GM18907 (cell line): Measurements from ENCODE around the gene NFATC3.
A peak's percentile ranks its signal among the peaks of the same experiment; 100 is the strongest.

Source experiments
- ATAC-seq: cut with Tn5 transposase; IDR thresholded peaks from one replicate; pipeline ENCODE4 v1.9.1; 2021; ENCODE audit warnings: mild to moderate bottlenecking, moderate library complexity; ENCODE audit not compliant: unreplicated experiment

NFATC3 gene

GRCh38 chr16:68229431-68230175 is 144.4 kb downstream of the NFATC3 start:
- ATAC-seq = no peak

- no peak for ATAC-seq
These were observed 145.0 kb downstream of the NFATC3 start for GRCh38 chr16:68230176-68230571.

GRCh38 chr16:68230956-68231355 is 145.8 kb downstream of the NFATC3 start:
- ATAC-seq = no peak

GRCh38 chr16:68231384-68232136 is 146.4 kb downstream of the NFATC3 start:
- ATAC-seq = no peak

- no peak for ATAC-seq
These were observed 147.2 kb downstream of the NFATC3 start for GRCh38 chr16:68232335-68232734.

- no peak for ATAC-seq
These were observed 148.1 kb downstream of the NFATC3 start for GRCh38 chr16:68233085-68233834.

GRCh38 chr16:68233835-68234187 is 148.6 kb downstream of the NFATC3 start:
- no peak for ATAC-seq

GRCh38 chr16:68234188-68235107 is 149.3 kb downstream of the NFATC3 start:
- no peak for ATAC-seq

GRCh38 chr16:68235108-68235886 is 150.1 kb downstream of the NFATC3 start:
- ATAC-seq = no peak

- no peak for ATAC-seq
These were observed 150.6 kb downstream of the NFATC3 start, which contains the start of gene ESRP2 for GRCh38 chr16:68235887-68236136. Gene ESRP2, minus strand, starts transcription at chr16:68236127. Its CDS starts 82 bp downstream, at chr16:68236045.

- ATAC-seq = no peak
These were observed 151.1 kb downstream of the NFATC3 start for GRCh38 chr16:68236137-68236825.

GRCh38 chr16:68236826-68237242 is 151.7 kb downstream of the NFATC3 start:
- ATAC-seq = no peak

- peak; percentile 85 for ATAC-seq
These were observed 152.3 kb downstream of the NFATC3 start for GRCh38 chr16:68237243-68238028.

GRCh38 chr16:68238029-68238345 is 152.8 kb downstream of the NFATC3 start:
- no peak for ATAC-seq

- ATAC-seq = no peak
These were observed 156.9 kb downstream of the NFATC3 start for GRCh38 chr16:68242085-68242484.

- ATAC-seq = no peak
These were observed 158.0 kb downstream of the NFATC3 start for GRCh38 chr16:68242926-68243858.

GRCh38 chr16:68244481-68244902 is 159.3 kb downstream of the NFATC3 start:
- ATAC-seq = no peak
